GM12891 (cell line): ENCODE results near the gene ABCC10.

Experiments used
- PAX5 ChIP-seq: IDR thresholded peaks from 2 replicates; pipeline ENCODE4 v1.6.1; 2011; ENCODE audit warnings: low read length, moderate library complexity, mild to moderate bottlenecking; ENCODE audit not compliant: insufficient read depth, severe bottlenecking
- POLR2A ChIP-seq: IDR thresholded peaks from 2 replicates; pipeline ENCODE4 v1.6.1; 2011; ENCODE audit warnings: low read depth, low read length, control low read depth
- POLR2AphosphoS5 ChIP-seq: IDR thresholded peaks from 2 replicates; pipeline ENCODE4 v1.6.1; 2011; ENCODE audit warnings: low read depth, low read length, control low read depth
- POU2F2 ChIP-seq: IDR thresholded peaks from 2 replicates; pipeline ENCODE4 v1.6.1; 2011; ENCODE audit warnings: low read depth, mild to moderate bottlenecking, control low read depth, low read length, moderate library complexity
- TAF1 ChIP-seq: IDR thresholded peaks from 2 replicates; pipeline ENCODE4 v1.6.1; 2011; ENCODE audit warnings: low read depth, low read length, control low read depth

DNA sequence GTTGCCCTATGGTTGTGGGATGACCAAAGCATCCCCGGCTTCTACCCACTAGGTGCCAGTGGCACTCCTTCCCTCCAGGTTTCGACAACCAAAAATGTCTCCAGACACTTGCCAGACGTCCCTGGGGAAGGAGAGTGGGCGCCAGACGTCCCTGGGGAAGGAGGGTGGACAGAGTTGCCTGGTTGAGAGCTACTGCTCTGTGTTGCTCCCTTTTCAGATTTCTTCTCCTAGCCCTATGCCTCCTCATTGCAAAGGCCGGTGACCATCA lies 69.7 kb downstream of the ABCC10 start:
- TF ChIP-seq POLR2AphosphoS5, result no peak
- TF ChIP-seq POLR2A, result no peak
- TF ChIP-seq TAF1, result no peak
- TF ChIP-seq POU2F2, result no peak
- TF ChIP-seq PAX5, result no peak
